HCT116 (cell line): ENCODE measurements around the gene ACSM3.
"Not testable (repeated sequence)": the region's sequence is repeated elsewhere in the genome, so short reads cannot be mapped to it uniquely, and the experiment has no call there.

Experiments
- CTCF ChIP-seq, 3 experiments: fragments of 200-600 bp in 1 of 3; sonication (generic) in 1 of 3; IDR thresholded peaks in 2 of 3; conservative IDR thresholded peaks in 1 of 3; 2 replicates each; pipeline ENCODE4 v1.5.1; 2012 to 2017; ENCODE audit warnings: low read depth in 2 of 3, low read length in 2 of 3, antibody characterized with exemption in 1 of 3, borderline replicate concordance in 1 of 3, control low read depth in 1 of 3, mild to moderate bottlenecking in 1 of 3, mixed read lengths in 1 of 3, mixed run types in 1 of 3, moderate library complexity in 1 of 3; ENCODE audit not compliant: insufficient read depth in 1 of 3
- EZH2 ChIP-seq: fragments of 200-600 bp; sonication (generic); IDR thresholded peaks from 2 replicates; pipeline ENCODE4 v1.6.1; 2017; ENCODE audit warnings: antibody characterized with exemption, mixed run types
- EZH2phosphoT487 ChIP-seq: fragments of 200-600 bp; IDR thresholded peaks from 2 replicates; pipeline ENCODE4 v1.6.1; 2018; ENCODE audit warnings: antibody characterized with exemption, borderline replicate concordance
- MAX ChIP-seq: IDR thresholded peaks from 2 replicates; pipeline ENCODE4 v1.6.1; 2012
- POLR2A ChIP-seq: IDR thresholded peaks from 2 replicates; pipeline ENCODE4 v1.7.0; 2011; ENCODE audit warnings: borderline replicate concordance; ENCODE audit not compliant: insufficient read depth, insufficient read length; ENCODE audit errors: extremely low read depth
- POLR2AphosphoS5 ChIP-seq: IDR thresholded peaks from 2 replicates; pipeline ENCODE4 v1.6.1; 2011; ENCODE audit warnings: mild to moderate bottlenecking, low read depth, low read length, moderate library complexity
- REST ChIP-seq: IDR thresholded peaks from 2 replicates; pipeline ENCODE4 v1.6.1; 2012; ENCODE audit warnings: low read depth
- SIN3A ChIP-seq: IDR thresholded peaks from 2 replicates; pipeline ENCODE4 v1.6.1; 2012; ENCODE audit warnings: low read depth
- SP1 ChIP-seq: IDR thresholded peaks from 2 replicates; pipeline ENCODE4 v1.6.1; 2012; ENCODE audit warnings: low read depth
- SRF ChIP-seq: IDR thresholded peaks from 2 replicates; pipeline ENCODE4 v1.6.1; 2012; ENCODE audit warnings: low read depth
- TCF7L2 ChIP-seq: IDR thresholded peaks from 2 replicates; pipeline ENCODE4 v1.7.0; 2011; ENCODE audit warnings: borderline replicate concordance, inconsistent platforms; ENCODE audit not compliant: insufficient read depth, insufficient read length; ENCODE audit errors: extremely low read depth
- YY1 ChIP-seq: IDR thresholded peaks from 2 replicates; pipeline ENCODE4 v1.6.1; 2011; ENCODE audit warnings: low read length, low read depth, moderate library complexity, mild to moderate bottlenecking; ENCODE audit not compliant: insufficient replicate concordance; ENCODE audit errors: extremely low read depth

GRCh38 chr16:20755799-20756198 is 8.0 kb upstream of the ACSM3 start:
- TF ChIP-seq EZH2phosphoT487; CTCF (IDR thresholded peaks at IDR 0.05 in 2 of 3, conservative IDR thresholded peaks at IDR 0.05 in 1 of 3; ENCODE audit: borderline replicate concordance in 1 of 3, insufficient read depth in 1 of 3, low read depth in 2 of 3, low read length in 2 of 3); POLR2AphosphoS5; EZH2; SIN3A; SRF; REST; MAX; POLR2A; SP1; TCF7L2; YY1: not testable (repeated sequence)
